Memory B cell (primary cell): ENCODE data around the gene BBS1.
"Not testable (repeated sequence)": the region's sequence is repeated elsewhere in the genome, so short reads cannot be mapped to it uniquely, and the experiment has no call there.

Source experiments
- ATAC-seq: fragments of 150-1000 bp; cut with Tn5 transposase; 2 replicates; pipeline ENCODE4 v1.10.0; 2021; ENCODE audit warnings: low read depth, mild to moderate bottlenecking, moderate library complexity
- DNase-seq, 2 donors: peaks; one replicate each; pipeline ENCODE4 v3.0.0; 2022; ENCODE audit warnings: low spot score in 2 of 2
- H3K27ac Mint-ChIP-seq: one replicate; pipeline ENCODE4 v1.8.0; 2022; ENCODE audit warnings: mild to moderate bottlenecking, moderate library complexity, mixed read lengths
- H3K27me3 Mint-ChIP-seq: one replicate; pipeline ENCODE4 v1.8.0; 2022; ENCODE audit warnings: mixed read lengths
- H3K36me3 Mint-ChIP-seq: one replicate; pipeline ENCODE4 v1.8.0; 2022; ENCODE audit warnings: mild to moderate bottlenecking, mixed read lengths
- H3K4me1 Mint-ChIP-seq: one replicate; pipeline ENCODE4 v1.8.0; 2022; ENCODE audit warnings: mixed read lengths
- H3K4me3 Mint-ChIP-seq: one replicate; pipeline ENCODE4 v1.8.0; 2022; ENCODE audit warnings: mild to moderate bottlenecking, moderate library complexity, mixed read lengths
- H3K9me3 Mint-ChIP-seq: one replicate; pipeline ENCODE4 v1.8.0; 2022; ENCODE audit warnings: mixed read lengths

Gene BBS1

DNA sequence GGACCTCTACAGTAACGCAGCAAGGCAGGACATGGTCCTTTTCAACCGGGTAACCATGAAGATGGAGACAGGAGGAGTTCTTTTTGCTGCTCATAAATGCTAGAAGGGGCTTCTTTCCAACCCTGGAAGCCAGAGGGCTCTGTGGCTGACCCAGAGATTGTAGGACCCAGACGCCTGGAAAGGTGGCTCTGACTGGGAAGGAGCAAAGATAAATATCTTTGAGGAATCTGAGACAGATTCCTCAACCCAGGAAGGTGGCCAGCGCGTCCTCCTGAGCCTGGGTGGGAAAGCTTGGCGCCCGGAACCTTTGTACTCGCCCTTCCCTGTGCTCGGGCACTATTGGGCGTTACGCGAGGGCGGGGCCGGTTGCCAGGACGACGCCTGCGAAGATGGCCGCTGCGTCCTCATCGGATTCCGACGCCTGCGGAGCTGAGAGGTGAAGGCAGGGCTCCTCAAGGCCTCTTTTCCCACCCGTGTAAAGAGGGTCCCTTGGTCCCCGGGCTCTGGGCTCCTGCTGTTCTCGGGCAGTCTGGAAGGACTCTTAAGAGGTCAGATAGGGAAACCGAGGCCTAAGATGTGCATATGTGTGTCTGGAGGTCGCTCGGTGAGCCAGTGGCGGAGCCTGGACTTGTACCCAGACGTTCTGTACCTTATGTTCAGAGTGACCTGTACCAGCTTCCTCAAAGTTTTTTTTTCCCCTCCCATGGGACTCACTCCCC lies at the start of gene BBS1:
BBS1 (plus strand) TSS at position 365 of the 719 bp plus-strand sequence; CDS start at position 390, 25 bp downstream.
- peak within 1 kb of the TSS; percentile 53 for H3K27ac Mint-ChIP-seq
- H3K4me3 Mint-ChIP-seq: peak within 1 kb of the TSS; percentile 90
- ATAC-seq (peak; percentile 100), DNase-seq (peak; percentile 71 to 93)
- peaks cover 9% of the 10 kb centered on the region for H3K36me3 Mint-ChIP-seq
- no peaks in the 10 kb centered on the region for H3K9me3 Mint-ChIP-seq
- H3K27me3 Mint-ChIP-seq: no peaks in the 10 kb centered on the region
- H3K4me1 Mint-ChIP-seq: peaks cover 6% of the 10 kb centered on the region

DNA sequence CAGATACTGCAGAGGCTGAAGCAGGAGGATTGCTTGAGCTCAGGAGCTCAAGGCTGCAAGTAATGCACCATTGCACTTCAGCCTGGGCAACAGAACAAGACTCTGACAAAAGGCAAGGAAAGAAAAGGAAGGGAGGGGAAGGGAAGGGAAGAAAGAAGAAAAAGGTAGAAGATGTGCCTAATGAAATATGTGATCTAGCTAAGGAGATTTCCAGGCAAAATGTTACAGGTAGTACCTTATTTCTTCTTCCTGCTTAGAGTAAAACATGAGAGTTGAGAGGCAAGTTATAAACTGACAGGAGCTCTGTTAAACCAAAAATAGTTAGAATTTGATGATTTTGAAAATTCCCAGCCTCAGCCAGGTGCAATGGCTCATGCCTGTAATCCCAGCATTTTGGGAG lies 48.4 kb upstream of the BBS1 start:
- H3K27me3 Mint-ChIP-seq: no peaks in the 10 kb centered on the region
- no peaks in the 10 kb centered on the region for H3K36me3 Mint-ChIP-seq
- DNase-seq (no peak), ATAC-seq (no peak)
- H3K4me3 Mint-ChIP-seq: no peak overlapping the region
- H3K4me1 Mint-ChIP-seq: peaks cover 39% of the 10 kb centered on the region
- no peak overlapping the region for H3K27ac Mint-ChIP-seq
- no peaks in the 10 kb centered on the region for H3K9me3 Mint-ChIP-seq

DNA sequence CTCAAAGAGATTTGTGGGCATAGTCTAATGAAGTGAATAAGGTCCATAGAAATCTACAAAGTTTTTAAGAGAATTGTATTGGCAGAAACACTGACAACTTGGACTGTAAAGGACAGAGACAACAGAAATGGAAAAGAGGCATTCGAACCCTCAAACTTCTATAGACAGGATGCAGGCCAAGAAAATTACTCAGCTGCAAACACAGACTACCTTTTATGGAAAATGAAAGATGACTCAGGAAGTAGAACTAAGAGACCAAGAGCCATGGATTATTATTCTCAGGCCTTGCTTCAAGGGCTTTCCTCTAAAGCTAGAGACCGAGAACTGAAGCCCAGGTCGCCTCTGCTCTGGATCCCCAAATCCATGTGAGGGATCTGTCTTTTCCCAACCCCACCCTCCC lies 47.5 kb upstream of the BBS1 start:
- Mint-ChIP-seq H3K27me3 (no peaks in the 10 kb centered on the region), H3K4me3 (no peak overlapping the region), H3K27ac (no peak overlapping the region), H3K36me3 (no peaks in the 10 kb centered on the region), H3K4me1 (peaks cover 39% of the 10 kb centered on the region), H3K9me3 (no peaks in the 10 kb centered on the region)
- ATAC-seq (no peak), DNase-seq (no peak)

DNA sequence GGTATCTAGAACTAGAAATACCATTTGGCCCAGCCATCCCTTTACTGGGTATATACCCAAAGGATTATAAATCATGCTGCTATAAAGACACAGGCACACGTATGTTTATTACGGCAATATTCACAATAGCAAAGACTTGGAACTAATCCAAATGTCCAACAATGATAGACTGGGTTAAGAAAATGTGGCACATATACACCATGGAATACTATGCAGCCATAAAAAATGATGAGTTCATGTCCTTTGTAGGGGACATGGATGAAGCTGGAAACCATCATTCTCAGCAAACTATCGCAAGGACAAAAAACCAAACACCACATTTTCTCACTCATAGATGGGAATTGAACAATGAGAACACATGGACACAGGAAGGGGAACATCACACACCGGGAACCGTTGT lies 46.3 kb upstream of the BBS1 start:
- not testable (repeated sequence) for DNase-seq, H3K4me3 Mint-ChIP-seq, ATAC-seq, H3K9me3 Mint-ChIP-seq, H3K27me3 Mint-ChIP-seq, H3K27ac Mint-ChIP-seq, H3K36me3 Mint-ChIP-seq
- H3K4me1 Mint-ChIP-seq: peaks cover 30% of the 10 kb centered on the region

DNA sequence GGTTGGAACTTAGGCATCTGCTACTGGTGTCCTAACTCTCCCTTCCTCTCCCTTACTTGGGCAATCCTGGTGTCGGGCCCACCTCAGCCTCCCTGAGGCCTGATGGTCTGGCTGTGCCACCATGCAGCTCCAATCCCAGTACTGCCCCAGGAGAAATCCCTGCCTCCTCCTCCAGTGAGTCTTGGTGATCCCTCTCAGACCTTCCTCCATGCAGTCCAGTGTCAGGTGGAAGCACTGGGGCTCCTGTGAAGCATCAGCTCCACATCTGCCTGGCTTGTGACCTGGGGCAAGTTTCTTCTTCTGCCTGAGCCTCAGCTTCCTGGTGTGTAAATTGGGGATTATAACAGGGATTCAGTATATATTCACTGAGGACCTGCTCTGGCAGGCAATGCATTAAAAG lies 45.5 kb upstream of the BBS1 start:
- Mint-ChIP-seq H3K27me3 (no peaks in the 10 kb centered on the region), H3K36me3 (no peaks in the 10 kb centered on the region), H3K4me1 (peaks cover 24% of the 10 kb centered on the region), H3K9me3 (no peaks in the 10 kb centered on the region), H3K27ac (no peak overlapping the region), H3K4me3 (peak overlapping the region; percentile 88)
- DNase-seq: no peak
- ATAC-seq: no peak

DNA sequence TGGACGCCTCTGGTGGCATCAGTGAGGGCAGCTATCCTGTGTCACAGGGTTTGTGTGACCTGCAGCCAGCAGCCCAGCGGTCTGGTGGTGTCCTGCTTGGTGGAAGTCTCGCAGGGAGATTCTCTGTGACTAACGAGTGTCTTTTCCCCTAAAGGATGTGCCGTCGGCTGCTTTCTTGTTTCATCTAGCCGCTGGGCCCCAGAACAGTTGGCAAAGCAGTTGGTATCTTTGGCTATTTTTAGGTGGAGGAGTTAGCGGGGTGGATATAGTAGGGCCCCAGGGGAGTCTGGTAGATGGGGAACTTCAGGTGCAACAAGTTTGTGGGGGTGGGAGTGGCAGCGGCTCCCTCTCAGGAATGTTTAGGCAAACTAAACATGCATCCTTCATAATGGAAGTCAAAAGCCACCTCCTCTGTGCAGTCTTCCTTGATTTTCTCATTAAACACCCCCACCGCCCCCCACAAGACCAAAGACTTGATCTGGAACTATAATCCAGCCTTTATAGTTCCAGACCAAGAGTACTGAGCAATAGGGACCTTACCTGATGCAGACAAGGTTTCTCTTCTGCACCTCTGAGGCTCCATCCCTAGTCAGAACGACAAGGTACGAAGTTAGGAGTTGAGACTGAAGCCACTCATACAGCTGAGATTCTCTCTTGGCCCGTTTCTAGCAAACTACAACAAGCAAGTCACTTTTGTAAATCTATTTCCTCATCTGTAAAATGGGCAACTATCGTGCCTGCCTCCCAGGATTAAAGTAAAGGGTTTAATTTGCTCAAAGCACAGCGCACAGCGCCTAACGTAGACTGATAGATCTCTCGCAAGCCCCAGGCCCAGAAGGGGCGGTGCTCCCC lies 44.8 kb upstream of the BBS1 start:
- Mint-ChIP-seq H3K4me1 (peaks cover 24% of the 10 kb centered on the region), H3K9me3 (no peaks in the 10 kb centered on the region), H3K27me3 (no peaks in the 10 kb centered on the region), H3K4me3 (peak overlapping the region; percentile 88), H3K36me3 (no peaks in the 10 kb centered on the region), H3K27ac (peak overlapping the region; percentile 91)
- DNase-seq (no peak), ATAC-seq (no peak)

DNA sequence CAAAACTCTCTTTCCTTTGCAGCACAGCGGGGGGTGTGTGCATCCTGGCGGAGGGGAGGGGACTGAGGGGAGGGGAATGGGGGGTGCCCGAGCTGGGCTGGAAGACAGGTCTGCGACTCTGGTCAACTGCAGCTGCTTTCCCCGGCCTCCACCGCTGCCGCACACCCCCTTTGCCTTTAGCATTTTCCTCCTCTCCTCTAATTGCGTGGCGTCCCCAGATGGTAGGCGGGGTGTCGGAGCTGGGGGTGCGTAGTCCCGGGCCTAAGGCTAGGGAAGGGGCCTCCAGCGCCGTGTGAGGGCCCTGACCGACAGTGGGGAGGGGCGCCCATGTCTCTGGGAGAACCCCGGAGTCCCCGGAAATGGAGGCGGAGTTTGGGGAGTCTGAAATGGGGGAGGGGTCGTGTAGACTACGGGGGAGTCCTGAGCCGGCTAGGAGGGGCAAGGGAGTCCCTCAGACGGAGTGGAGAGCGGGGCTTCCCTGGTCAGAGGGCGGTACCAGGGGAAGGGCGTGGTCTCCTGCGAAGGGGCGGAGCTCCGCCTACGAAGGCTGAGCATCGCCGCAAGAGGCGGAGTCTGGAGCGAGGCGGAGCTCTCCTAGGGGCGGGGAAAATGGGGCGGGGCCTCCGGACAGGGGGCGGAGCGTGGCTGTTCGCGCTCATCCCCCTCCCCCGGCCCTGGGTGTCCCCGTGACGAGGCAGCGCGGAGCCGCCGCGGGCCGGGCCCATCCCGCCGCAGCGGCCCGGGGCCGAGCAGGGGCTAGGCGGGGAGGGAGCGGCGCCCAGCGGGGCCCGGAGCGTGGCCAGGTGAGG lies 44.0 kb upstream of the BBS1 start, which contains the start of gene PELI3:
PELI3 (plus strand) TSS at position 681 of the 809 bp plus-strand sequence. CDS start 1,224 bp downstream, outside the sequence.
- ATAC-seq (peak; percentile 86), DNase-seq (peak; percentile 95 to 97)
- no peaks in the 10 kb centered on the region for H3K9me3 Mint-ChIP-seq
- no peaks in the 10 kb centered on the region for H3K36me3 Mint-ChIP-seq
- H3K27me3 Mint-ChIP-seq: no peaks in the 10 kb centered on the region
- H3K4me3 Mint-ChIP-seq: peak within 1 kb of the TSS; percentile 88
- peak within 1 kb of the TSS; percentile 91 for H3K27ac Mint-ChIP-seq
- H3K4me1 Mint-ChIP-seq: peaks cover 24% of the 10 kb centered on the region

DNA sequence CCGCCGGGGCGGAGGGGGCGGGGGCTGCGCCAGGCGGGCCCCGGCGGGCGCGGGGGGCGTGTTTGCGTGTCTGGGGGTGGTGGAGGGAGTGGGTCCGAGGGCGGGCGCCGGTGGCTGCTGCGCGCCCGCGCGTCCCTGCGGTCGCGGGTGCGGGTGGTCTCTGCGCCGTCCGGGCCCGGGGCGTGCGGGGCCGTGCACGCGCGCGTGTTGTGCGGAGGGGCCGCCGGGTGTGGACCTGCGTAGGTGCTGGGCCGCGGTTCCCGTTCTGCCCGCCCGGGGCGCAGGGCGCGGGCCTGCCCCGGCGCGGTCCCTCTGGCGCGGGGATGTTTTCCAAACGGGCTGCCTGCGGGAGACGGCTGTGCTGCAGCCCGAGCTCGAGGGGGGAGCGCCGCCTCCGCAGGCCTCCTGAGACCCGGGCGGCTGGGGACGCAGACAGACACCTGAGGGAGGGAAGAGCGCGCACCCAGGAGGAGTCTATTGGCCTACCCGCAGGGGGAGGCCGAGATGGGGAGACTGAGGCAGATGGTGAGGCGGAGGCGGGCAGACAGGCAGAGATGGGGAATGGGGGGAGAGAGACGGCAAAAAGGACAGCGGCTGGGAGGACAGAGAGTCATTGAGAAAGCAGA lies 43.3 kb upstream of the BBS1 start:
- Mint-ChIP-seq H3K4me1 (peaks cover 22% of the 10 kb centered on the region), H3K9me3 (no peaks in the 10 kb centered on the region), H3K36me3 (no peaks in the 10 kb centered on the region), H3K27me3 (no peaks in the 10 kb centered on the region), H3K27ac (peak overlapping the region; percentile 80), H3K4me3 (peak overlapping the region; percentile 85)
- DNase-seq (peak in 1 of 2 donors; percentile 60), ATAC-seq (peak; percentile 61)

DNA sequence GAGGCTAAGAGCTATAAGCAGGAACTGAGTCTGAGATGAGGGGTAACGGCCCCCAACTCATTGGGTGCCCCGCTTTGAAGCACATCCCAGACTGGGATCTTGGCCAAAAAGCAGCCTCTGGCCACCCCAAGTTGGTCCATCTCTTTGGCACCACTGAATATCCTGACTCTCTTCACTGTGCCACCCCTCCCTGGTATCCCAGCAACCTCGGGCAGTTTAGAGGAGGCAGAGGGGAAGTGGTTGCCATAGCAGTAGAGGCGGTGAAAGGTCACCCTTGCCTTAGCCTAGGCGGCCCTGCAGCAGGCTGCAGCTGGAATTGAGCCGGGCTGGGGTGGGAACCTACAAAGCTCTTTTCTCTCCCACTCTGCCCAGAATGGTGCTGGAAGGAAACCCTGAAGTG lies 42.7 kb upstream of the BBS1 start:
- Mint-ChIP-seq H3K27ac (peak overlapping the region; percentile 80), H3K36me3 (no peaks in the 10 kb centered on the region), H3K27me3 (no peaks in the 10 kb centered on the region), H3K4me3 (peak overlapping the region; percentile 85), H3K9me3 (no peaks in the 10 kb centered on the region), H3K4me1 (peaks cover 22% of the 10 kb centered on the region)
- ATAC-seq (no peak), DNase-seq (no peak)

DNA sequence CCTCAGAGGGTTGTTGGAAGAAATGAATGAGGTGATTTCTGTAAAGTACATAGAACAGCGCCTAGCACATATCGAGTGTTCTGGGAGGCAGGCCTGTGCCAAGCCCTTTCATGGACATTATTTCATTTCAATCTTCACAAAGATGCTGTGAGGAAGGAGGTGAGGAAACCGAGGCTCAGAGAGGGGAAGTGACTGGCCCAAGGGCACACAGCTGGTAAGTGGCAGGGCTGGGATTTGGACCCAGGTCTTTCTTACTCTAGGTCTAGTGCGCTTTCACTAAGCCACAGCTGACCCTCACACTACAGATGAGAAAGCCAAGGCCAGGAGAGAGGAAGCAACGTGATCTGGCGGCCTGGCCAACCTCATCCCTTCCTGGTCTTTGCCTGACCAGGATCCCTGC lies 41.7 kb upstream of the BBS1 start:
- H3K4me1 Mint-ChIP-seq: peaks cover 22% of the 10 kb centered on the region
- H3K9me3 Mint-ChIP-seq: no peaks in the 10 kb centered on the region
- no peaks in the 10 kb centered on the region for H3K36me3 Mint-ChIP-seq
- H3K4me3 Mint-ChIP-seq: peak overlapping the region; percentile 57
- DNase-seq (no peak), ATAC-seq (no peak)
- no peaks in the 10 kb centered on the region for H3K27me3 Mint-ChIP-seq
- no peak overlapping the region for H3K27ac Mint-ChIP-seq

DNA sequence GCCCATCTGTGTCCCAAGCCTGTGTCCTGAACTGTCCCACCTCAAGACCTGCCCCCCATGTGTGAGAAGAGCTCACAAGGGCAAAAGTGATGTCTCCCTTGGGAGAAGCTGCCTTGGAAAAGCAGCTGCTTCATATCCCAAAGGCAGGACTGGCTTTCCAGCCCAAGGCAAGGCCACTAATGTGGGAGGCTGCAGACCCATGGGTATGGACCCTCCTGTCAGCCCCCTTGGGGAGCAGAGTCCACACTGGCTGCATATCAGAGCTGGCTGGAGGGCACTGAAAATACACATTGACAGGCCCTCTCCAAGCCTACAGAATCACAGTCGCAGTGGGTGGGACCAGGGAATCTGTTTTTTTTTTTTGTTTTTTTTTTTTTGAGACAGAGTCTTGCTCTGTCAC lies 41.0 kb upstream of the BBS1 start:
- ATAC-seq (no peak), DNase-seq (no peak)
- H3K4me3 Mint-ChIP-seq: no peak overlapping the region
- H3K27me3 Mint-ChIP-seq: no peaks in the 10 kb centered on the region
- H3K4me1 Mint-ChIP-seq: peaks cover 19% of the 10 kb centered on the region
- no peaks in the 10 kb centered on the region for H3K36me3 Mint-ChIP-seq
- no peaks in the 10 kb centered on the region for H3K9me3 Mint-ChIP-seq
- no peak overlapping the region for H3K27ac Mint-ChIP-seq

DNA sequence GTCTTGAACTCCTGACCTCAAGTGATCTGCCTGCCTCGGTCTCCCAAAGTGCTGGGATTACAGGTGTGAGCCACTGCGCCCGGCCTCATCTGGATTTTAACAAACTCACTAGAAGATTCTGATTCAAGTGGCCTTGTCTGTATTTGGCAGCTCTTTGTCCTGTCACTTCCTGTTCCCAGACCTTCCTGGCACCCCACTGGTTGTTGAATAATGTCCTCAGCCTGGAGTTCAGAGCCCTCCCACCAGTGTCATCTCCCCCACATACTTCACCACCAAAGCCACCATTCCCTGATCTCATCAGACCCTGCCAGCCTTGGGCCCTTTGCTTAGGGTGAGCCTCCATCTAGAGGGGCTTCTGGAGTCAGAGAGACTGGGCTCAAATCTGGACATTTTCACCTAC lies 40.4 kb upstream of the BBS1 start:
- no peak for ATAC-seq
- no peak for DNase-seq
- Mint-ChIP-seq H3K9me3 (no peaks in the 10 kb centered on the region), H3K36me3 (no peaks in the 10 kb centered on the region), H3K4me3 (no peak overlapping the region), H3K27me3 (no peaks in the 10 kb centered on the region), H3K27ac (no peak overlapping the region), H3K4me1 (peaks cover 17% of the 10 kb centered on the region)

DNA sequence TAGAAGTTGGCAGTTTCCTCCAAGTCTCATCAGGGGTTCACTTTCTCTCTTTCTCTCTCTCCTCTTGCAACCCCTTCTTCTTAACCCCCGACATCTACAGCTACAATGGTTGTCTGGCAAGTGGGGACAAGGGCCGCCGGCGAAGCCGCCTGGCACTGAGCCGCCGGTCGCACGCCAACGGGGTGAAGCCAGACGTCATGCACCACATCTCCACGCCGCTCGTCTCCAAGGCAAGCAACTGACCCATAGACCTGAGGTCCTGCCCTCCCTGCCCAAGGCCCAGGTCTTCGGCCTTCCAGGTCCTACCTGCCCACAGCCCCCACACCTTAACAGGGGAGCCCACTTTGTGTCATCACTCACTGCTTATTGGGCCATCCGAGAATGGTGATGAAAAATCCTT lies 39.3 kb upstream of the BBS1 start:
- ATAC-seq (no peak), DNase-seq (no peak)
- peaks cover 5% of the 10 kb centered on the region for H3K4me1 Mint-ChIP-seq
- no peak overlapping the region for H3K27ac Mint-ChIP-seq
- no peak overlapping the region for H3K4me3 Mint-ChIP-seq
- H3K27me3 Mint-ChIP-seq: no peaks in the 10 kb centered on the region
- H3K36me3 Mint-ChIP-seq: no peaks in the 10 kb centered on the region
- H3K9me3 Mint-ChIP-seq: no peaks in the 10 kb centered on the region
